ENCODE data around the gene NGLY1.

The NGLY1 gene

GRCh38 chr3:25707268-25707926 is 75.8 kb downstream of the NGLY1 start:
- DNase-seq (ENCODE audit: low spot score): no peak

- no peak for DNase-seq (ENCODE audit: low spot score)
Measured at GRCh38 chr3:25706213-25706612, 77.0 kb downstream of the NGLY1 start.

DNA sequence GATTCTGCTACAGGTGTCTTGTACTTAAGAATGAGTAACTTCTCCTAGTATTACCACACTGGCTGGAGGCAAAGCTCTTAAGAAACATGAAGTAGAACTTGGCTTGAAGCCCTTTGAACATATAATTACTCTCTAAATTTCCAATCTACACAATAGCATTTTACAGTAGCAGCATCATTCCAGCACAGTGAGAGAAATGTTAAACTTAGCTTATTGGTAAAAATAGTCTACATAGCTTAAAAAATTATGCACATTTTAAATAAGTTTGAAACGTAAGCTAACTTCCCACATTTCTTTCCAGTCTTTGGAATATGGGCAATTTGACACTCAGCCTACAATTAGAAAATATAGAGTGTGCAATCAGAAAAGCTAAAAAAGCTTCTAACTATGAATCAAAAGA is 85.7 kb downstream of the NGLY1 start:
- no peak for DNase-seq (ENCODE audit: low spot score)

- no peak for DNase-seq (ENCODE audit: low spot score)
Measured at GRCh38 chr3:25695731-25696420, 87.4 kb downstream of the NGLY1 start.

DNA sequence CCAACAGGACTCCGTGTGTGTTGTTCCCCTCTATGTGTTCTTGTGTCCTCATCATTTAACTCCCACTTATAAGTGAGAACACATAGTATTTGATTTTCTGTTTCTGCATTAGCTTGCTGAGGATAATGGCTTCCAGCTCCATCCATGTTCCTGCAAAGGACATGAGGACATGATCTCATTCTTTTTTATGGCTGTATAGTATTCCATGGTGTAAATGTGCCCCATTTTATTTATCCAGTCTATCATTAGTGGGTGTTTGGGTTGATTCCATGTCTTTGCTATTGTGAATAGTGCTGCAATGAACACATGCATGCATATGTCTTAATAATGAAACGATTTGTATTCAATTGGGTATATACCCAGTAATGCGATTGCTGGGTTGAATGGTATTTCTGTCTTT is 90.0 kb downstream of the NGLY1 start:
- no peak for DNase-seq (ENCODE audit: low spot score)

DNA sequence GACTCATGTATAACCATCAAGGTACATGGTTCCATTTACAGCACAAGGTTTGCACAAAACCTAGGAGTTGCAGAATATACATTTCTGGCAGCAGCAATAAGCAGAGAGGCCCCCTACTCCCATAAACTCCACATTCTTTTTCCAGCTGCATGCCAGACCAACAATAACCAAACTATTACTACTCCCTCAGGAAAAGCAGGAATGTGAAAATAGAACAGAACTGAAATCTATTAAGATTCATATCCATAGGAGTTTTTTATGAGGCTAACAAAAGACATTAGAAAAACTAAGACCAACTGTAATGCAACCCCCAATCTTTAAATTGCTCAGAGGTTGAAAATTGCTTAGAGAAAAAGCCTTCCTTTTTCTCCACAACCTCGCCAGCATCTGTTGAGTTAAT is 90.9 kb downstream of the NGLY1 start:
- no peak for DNase-seq (ENCODE audit: low spot score)

GRCh38 chr3:25690768-25691533 is 92.3 kb downstream of the NGLY1 start:
- no peak for DNase-seq (ENCODE audit: low spot score)

- DNase-seq (ENCODE audit: low spot score): no peak
Measured at GRCh38 chr3:25689226-25689625, 94.0 kb downstream of the NGLY1 start.

GRCh38 chr3:25687742-25688141 is 95.5 kb downstream of the NGLY1 start:
- DNase-seq (ENCODE audit: low spot score): no peak

GRCh38 chr3:25686766-25687165 is 96.5 kb downstream of the NGLY1 start:
- DNase-seq (ENCODE audit: low spot score): no peak

DNA sequence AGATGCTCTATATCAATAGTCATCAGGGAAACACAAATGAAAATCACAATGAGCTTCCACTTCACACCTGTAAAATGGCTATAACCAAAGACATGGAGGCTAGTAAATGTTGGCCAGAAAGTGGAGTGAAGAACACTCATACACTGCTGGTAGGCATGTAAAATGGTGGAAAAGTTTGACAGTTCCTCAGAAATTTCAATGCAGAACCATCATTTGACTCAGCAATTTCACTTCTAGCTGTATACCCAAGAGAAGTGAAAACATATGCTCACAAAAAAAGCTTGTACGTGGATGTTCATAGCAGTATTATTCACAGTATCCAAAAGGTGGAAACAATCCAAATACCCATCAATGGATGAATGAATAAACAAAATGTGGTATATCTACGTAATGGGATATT is 99.4 kb downstream of the NGLY1 start:
- no peak for DNase-seq (ENCODE audit: low spot score)

- no peak for DNase-seq (ENCODE audit: low spot score)
Measured at GRCh38 chr3:25683410-25683809, 99.8 kb downstream of the NGLY1 start.

DNA sequence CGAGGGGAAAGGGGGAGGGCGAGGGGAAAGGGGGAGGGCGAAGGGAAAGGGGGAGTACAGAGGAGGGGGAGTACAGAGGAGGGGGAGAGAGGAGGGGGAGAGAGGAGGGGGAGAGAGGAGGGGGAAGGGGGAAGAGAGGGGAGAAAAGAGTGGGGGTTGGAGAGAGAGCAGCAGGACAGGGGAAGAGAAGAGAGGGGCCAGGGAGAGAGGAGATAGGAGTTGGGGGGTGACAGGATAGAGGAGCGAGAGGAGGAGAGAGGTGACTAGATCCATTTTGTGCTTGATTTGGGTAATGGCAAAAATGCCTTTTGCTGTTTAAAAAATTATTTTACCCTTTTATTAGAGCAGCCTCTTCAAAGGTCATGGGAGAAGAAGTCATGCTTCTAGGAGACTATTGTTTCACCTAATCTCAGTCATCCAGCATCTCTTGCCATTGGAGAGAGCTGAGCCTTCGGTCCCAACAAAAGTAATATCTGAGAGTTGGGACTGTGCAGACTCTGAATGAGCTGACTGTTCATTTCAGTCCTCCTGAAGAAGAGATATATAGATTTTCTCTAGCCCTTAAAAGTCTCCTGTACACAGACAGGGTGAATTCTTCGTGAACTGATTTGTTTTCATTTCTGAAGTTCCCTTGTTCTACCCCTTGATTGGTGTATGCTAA is 103.5 kb downstream of the NGLY1 start:
- DNase-seq (ENCODE audit: low spot score): no peak

DNA sequence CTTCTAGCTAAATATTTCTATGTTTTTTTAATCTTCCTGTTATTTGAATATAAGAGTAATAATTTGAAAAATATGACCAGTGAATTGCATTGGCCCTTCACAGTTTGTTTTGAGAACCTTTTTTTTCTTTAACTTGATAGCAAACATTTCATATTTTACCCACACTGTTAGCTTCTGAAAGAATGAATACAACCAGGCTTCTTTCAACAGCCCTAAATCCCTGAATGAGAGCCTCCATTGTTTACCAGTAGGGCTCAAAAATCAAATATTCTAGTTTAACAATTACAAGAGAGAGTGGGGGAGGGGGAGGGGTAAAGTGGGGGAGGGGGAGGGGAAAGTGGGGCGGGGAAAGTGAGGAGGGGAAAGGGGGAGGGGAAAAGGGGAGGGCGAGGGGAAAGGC is 104.1 kb downstream of the NGLY1 start:
- no peak for DNase-seq (ENCODE audit: low spot score)

DNA sequence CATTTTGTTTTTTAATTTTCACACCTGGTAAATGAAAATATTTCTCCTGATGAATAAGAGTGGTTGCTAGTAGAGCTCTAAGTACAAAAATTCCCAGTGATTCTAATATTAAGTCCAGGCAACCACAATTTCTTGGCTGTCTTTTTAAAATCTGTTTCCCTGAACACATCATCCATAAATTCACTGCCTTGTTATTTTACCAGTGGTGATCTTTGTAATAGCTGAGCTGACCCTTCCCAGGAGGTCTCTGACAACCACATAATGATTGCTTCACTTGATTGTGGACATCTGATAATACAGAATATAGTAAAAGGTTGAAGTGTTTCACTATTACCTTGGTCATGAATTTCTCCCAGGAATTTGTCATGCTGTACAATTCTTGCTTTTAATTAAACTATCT is 104.7 kb downstream of the NGLY1 start:
- DNase-seq (ENCODE audit: low spot score): no peak

DNA sequence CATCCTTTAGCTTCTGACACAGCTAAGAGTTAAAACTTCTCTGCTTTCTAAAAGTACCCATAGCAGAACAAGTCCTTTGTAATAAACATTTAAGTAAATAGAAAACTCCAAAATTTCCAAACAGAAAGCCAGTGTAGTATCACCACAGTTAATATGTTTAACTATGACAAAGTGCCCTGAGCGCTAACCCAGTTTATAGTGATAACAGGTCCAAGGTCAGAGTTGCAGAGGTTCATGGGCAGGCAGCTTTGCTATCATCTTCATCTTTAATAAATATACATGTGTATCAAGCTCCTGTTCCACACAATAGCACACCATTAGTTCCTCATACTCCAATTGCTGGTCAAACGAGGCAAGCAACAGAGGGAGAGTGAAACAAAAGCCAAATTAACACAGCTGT is 106.1 kb downstream of the NGLY1 start:
- DNase-seq (ENCODE audit: low spot score): no peak

DNA sequence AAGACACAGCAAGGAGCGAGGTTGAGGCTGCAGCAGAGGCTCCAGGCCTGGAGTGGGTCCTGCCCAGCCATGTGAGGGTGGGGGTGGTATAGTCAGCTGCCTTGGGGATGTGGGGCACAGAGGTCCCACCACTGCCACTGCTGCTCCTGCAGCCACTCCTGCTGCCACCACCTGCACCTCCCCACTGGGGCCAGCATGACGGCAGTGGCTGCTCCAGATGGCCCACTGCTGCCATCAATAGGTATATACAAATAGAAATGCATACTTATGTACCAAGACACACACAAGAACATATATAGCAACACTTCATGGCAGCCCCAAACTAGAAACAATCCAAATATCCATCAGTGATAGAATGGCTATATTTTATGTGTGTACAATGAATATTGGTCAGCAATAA is 108.6 kb downstream of the NGLY1 start:
- no peak for DNase-seq (ENCODE audit: low spot score)

- DNase-seq (ENCODE audit: low spot score): no peak
Measured at GRCh38 chr3:25673738-25674298, 109.4 kb downstream of the NGLY1 start.
